CD4-positive, alpha-beta T cell treated with Interleukin-21 for 1 hour (primary cell): ENCODE data around the gene SIGLEC10.

Source experiments
- DNase-seq: peaks from one replicate; pipeline ENCODE4 v3.0.0-alpha.2; 2020

Gene SIGLEC10

GRCh38 chr19:51391073-51391611 is 26.3 kb downstream of the SIGLEC10 start:
- no peak for DNase-seq

- DNase-seq, result no peak
These were observed 28.3 kb downstream of the SIGLEC10 start for GRCh38 chr19:51389143-51389542.

GRCh38 chr19:51387924-51388389 is 29.5 kb downstream of the SIGLEC10 start, which contains the start of gene LIM2:
LIM2 (minus strand) TSS chr19:51387974; CDS start chr19:51387443, 531 bp downstream.
- no peak for DNase-seq

GRCh38 chr19:51386882-51387520 is 30.4 kb downstream of the SIGLEC10 start:
- DNase-seq, result peak; percentile 38

- DNase-seq, result no peak
These were observed 35.4 kb downstream of the SIGLEC10 start for GRCh38 chr19:51382004-51382403.

GRCh38 chr19:51380379-51380778 is 37.1 kb downstream of the SIGLEC10 start:
- DNase-seq, result no peak

- DNase-seq, result no peak
These were observed 40.0 kb downstream of the SIGLEC10 start for GRCh38 chr19:51377422-51377821.

GRCh38 chr19:51375504-51376221 is 41.8 kb downstream of the SIGLEC10 start:
- peak; percentile 48 for DNase-seq

- DNase-seq, result peak; percentile 89
These were observed 44.6 kb downstream of the SIGLEC10 start, which contains the start of gene NKG7 for GRCh38 chr19:51372649-51373504. NKG7 (minus strand) TSS chr19:51372654; CDS start chr19:51372535, 119 bp downstream.

GRCh38 chr19:51372021-51372648 is 45.3 kb downstream of the SIGLEC10 start:
- no peak for DNase-seq

- DNase-seq, result no peak
These were observed 46.2 kb downstream of the SIGLEC10 start for GRCh38 chr19:51371186-51371690.

- DNase-seq, result no peak
These were observed 47.2 kb downstream of the SIGLEC10 start for GRCh38 chr19:51370230-51370629.

- DNase-seq, result peak; percentile 37
These were observed 48.8 kb downstream of the SIGLEC10 start, which contains the start of gene CLDND2 for GRCh38 chr19:51368366-51369282. CLDND2 (minus strand) TSS chr19:51369003; CDS start chr19:51368577, 426 bp downstream.

- peak; percentile 97 for DNase-seq
These were observed 49.7 kb downstream of the SIGLEC10 start for GRCh38 chr19:51367565-51368365.

GRCh38 chr19:51367255-51367564 is 50.2 kb downstream of the SIGLEC10 start:
- no peak for DNase-seq

GRCh38 chr19:51366389-51367254 is 50.8 kb downstream of the SIGLEC10 start:
- DNase-seq, result peak; percentile 96

- no peak for DNase-seq
These were observed 51.5 kb downstream of the SIGLEC10 start, which contains the start of gene ETFB for GRCh38 chr19:51365965-51366388. ETFB (minus strand) TSS chr19:51366388; CDS start chr19:51366326, 62 bp downstream.

GRCh38 chr19:51365211-51365964 is 52.1 kb downstream of the SIGLEC10 start:
- peak; percentile 28 for DNase-seq
